DOHH2 (cell line): ENCODE results near the gene ANKRD7.

Experiments
- EZH2phosphoT487 ChIP-seq: fragments of 200-600 bp; sonication (generic); IDR thresholded peaks from 2 replicates; pipeline ENCODE4 v1.6.1; 2017; ENCODE audit warnings: borderline replicate concordance, mild to moderate bottlenecking, antibody characterized with exemption, low read length, moderate library complexity, mixed read lengths
- TF ChIP-seq, protein P1 (sequence below): fragments of 200-600 bp; sonication (generic); IDR thresholded peaks from one replicate; pipeline ENCODE4 v1.5.1; 2014; ENCODE audit warnings: antibody characterized with exemption, mild to moderate bottlenecking, low read depth, low read length; ENCODE audit not compliant: poor library complexity, severe bottlenecking

GRCh38 chr7:118194571-118194970, 29.9 kb upstream of the ANKRD7 start:
- TF ChIP-seq, protein P1, sequence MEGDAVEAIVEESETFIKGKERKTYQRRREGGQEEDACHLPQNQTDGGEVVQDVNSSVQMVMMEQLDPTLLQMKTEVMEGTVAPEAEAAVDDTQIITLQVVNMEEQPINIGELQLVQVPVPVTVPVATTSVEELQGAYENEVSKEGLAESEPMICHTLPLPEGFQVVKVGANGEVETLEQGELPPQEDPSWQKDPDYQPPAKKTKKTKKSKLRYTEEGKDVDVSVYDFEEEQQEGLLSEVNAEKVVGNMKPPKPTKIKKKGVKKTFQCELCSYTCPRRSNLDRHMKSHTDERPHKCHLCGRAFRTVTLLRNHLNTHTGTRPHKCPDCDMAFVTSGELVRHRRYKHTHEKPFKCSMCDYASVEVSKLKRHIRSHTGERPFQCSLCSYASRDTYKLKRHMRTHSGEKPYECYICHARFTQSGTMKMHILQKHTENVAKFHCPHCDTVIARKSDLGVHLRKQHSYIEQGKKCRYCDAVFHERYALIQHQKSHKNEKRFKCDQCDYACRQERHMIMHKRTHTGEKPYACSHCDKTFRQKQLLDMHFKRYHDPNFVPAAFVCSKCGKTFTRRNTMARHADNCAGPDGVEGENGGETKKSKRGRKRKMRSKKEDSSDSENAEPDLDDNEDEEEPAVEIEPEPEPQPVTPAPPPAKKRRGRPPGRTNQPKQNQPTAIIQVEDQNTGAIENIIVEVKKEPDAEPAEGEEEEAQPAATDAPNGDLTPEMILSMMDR, result no peak
- TF ChIP-seq EZH2phosphoT487, result no peak
